Hepatocyte (in vitro differentiated cells): ENCODE measurements around the gene NME7.

Source experiments
- CTCF ChIP-seq: fragments of 200-600 bp; sonication (generic); IDR thresholded peaks from 2 replicates; pipeline ENCODE4 v1.5.1; 2016; ENCODE audit warnings: antibody characterized with exemption, mild to moderate bottlenecking; ENCODE audit not compliant: poor library complexity
- EZH2 ChIP-seq: fragments of 200-600 bp; sonication (generic); IDR thresholded peaks from 2 replicates; pipeline ENCODE4 v1.6.1; 2016; ENCODE audit warnings: antibody characterized with exemption, mild to moderate bottlenecking, borderline replicate concordance
- EZH2phosphoT487 ChIP-seq: fragments of 200-600 bp; sonication (generic); IDR thresholded peaks from one replicate; pipeline ENCODE4 v1.6.1; 2018; ENCODE audit warnings: antibody characterized with exemption, mild to moderate bottlenecking, low read depth, moderate library complexity; ENCODE audit not compliant: unreplicated experiment, severe bottlenecking

- TF ChIP-seq CTCF (no peak), EZH2phosphoT487 (no peak), EZH2 (no peak)
Measured at GRCh38 chr1:169132512-169133227, 234.9 kb downstream of the NME7 start.
